ENCODE data around the gene MGMT. TPM values are rescaled to one million over a fixed set of nuclear protein-coding genes. Genes with fewer than 3 reads are reported as not detected.

MGMT gene
- total and polyA plus RNA-seq, 2 of the 4 experiments (the other 2 are of a cell fraction) = 11.5 to 17.8 TPM

DNA sequence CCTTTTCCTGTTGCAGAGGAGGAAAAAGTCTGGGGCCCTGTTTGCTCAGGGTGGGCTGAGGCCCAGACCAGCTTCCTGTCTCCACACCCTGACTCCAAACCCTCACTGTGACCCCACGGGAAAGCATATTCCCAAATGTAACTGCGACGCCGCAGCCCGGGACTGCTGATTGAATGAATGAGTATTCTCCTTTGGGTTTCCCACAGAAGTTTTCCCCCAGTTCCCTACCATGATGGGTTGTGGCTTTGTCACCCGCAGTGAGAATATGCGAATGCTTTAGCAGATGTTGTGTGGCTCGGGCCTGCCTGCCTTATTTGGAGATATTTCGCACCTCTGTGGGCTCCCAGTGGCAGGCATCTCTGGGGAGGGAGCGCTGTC, 50.6 kb downstream of the MGMT start:
- dilution Hi-C loops (cut with HindIII; ENCODE audit: low sequenced_read_pairs, unreplicated experiment) (no loop called here), in situ Hi-C loops (cut with MboI; ENCODE audit: low sequenced_read_pairs) (no loop called here), intact Hi-C loops (cut with micrococcal nuclease) (no loop called here)
- no peaks in the 10 kb centered on the region for H3K36me3 ChIP-seq (ENCODE audit: control insufficient read depth, insufficient read depth, low read length)
- H2BK5ac ChIP-seq (ENCODE audit: low read depth, low read length, poor library complexity, severe bottlenecking) = no peak overlapping the region
- no peak for ATAC-seq (ENCODE audit: low read depth)
- H2AFZ ChIP-seq (replicated peaks; ENCODE audit: low read length, poor library complexity) = no peak overlapping the region
- H3K27ac ChIP-seq (ENCODE audit: insufficient read depth, low read length) = no peak overlapping the region
- no peak for TF ChIP-seq CHD1 (IDR thresholded peaks at IDR 0.05; ENCODE audit: low read depth, low read length)
- H2BK20ac ChIP-seq (ENCODE audit: low read depth, low read length) = no peak overlapping the region
- H4K5ac ChIP-seq (ENCODE audit: low read depth, low read length) = no peak overlapping the region
- H3K9ac ChIP-seq (ENCODE audit: low read depth, low read length) = no peak overlapping the region
- H2BK120ac ChIP-seq (ENCODE audit: low read depth, low read length) = no peak overlapping the region
- no peak overlapping the region for H2AK9ac ChIP-seq (replicated peaks; ENCODE audit: low read depth, low read length, poor library complexity)
- H3K4me3 ChIP-seq (ENCODE audit: insufficient read depth, low read depth, low read length) = no peak overlapping the region
- no peak overlapping the region for H2BK15ac ChIP-seq (ENCODE audit: low read depth, low read length)
- ChIA-PET POLR2A (ENCODE audit: unreplicated experiment) (no interaction called here), CTCF (no interaction called here)
- no peak overlapping the region for H3K14ac ChIP-seq (replicated peaks; ENCODE audit: low read depth, low read length)
- H3K27me3 ChIP-seq (ENCODE audit: control insufficient read depth, insufficient read depth, low read length) = no peaks in the 10 kb centered on the region
- H3K18ac ChIP-seq (ENCODE audit: low read depth, low read length) = no peak overlapping the region
- no peak overlapping the region for H3K56ac ChIP-seq (ENCODE audit: extremely low read depth, insufficient read depth, low read length)
- H3K23ac ChIP-seq (ENCODE audit: low read depth, low read length) = no peak overlapping the region
- no peak overlapping the region for H3K4me2 ChIP-seq (ENCODE audit: low read depth, low read length)
- H3K9me1 ChIP-seq (ENCODE audit: insufficient read depth, low read length) = no peaks in the 10 kb centered on the region
- no peak overlapping the region for H4K91ac ChIP-seq (ENCODE audit: insufficient read depth, low read depth, low read length)
- no peaks in the 10 kb centered on the region for H3K4me1 ChIP-seq (ENCODE audit: control insufficient read depth, insufficient read depth, low read length)
- no peaks in the 10 kb centered on the region for H4K20me1 ChIP-seq (ENCODE audit: insufficient read depth, low read length)
- DNase-seq = no peak
- peaks cover 2% of the 10 kb centered on the region; the same call in 1 of the 2 replicates for H3K9me3 ChIP-seq (ENCODE audit: control insufficient read depth, insufficient read depth, low read length)
- H3K4ac ChIP-seq (ENCODE audit: low read depth, low read length) = no peak overlapping the region
- WGBS, 2 experiments (ENCODE audit: extremely low coverage in 2 of 2, insufficient read length in 1 of 2) = no CpG with 5 or more reads among the region's 10 CpGs
- H4K8ac ChIP-seq (ENCODE audit: low read depth in 2 of 2, low read length in 2 of 2) = no peak overlapping the region
- H3K79me1 ChIP-seq (ENCODE audit: low read depth in 1 of 2, low read length in 2 of 2) = 0 out of 4 replicates have a peak, but pooled peaks cover 0 to 4% of the 10 kb centered on the region in 2 experiments
- no TSS peak for BruUV-seq (replicated peaks)
- no peak overlapping the region for H2AK5ac ChIP-seq (ENCODE audit: low read depth, low read length)

All from IMR-90 (cell line).